ENCODE data around the gene B4GALNT4.
A peak's percentile ranks its signal among the peaks of the same experiment; 100 is the strongest.
"Not testable (repeated sequence)": the region's sequence is repeated elsewhere in the genome, so short reads cannot be mapped to it uniquely, and the experiment has no call there.

Gene B4GALNT4, protein sequence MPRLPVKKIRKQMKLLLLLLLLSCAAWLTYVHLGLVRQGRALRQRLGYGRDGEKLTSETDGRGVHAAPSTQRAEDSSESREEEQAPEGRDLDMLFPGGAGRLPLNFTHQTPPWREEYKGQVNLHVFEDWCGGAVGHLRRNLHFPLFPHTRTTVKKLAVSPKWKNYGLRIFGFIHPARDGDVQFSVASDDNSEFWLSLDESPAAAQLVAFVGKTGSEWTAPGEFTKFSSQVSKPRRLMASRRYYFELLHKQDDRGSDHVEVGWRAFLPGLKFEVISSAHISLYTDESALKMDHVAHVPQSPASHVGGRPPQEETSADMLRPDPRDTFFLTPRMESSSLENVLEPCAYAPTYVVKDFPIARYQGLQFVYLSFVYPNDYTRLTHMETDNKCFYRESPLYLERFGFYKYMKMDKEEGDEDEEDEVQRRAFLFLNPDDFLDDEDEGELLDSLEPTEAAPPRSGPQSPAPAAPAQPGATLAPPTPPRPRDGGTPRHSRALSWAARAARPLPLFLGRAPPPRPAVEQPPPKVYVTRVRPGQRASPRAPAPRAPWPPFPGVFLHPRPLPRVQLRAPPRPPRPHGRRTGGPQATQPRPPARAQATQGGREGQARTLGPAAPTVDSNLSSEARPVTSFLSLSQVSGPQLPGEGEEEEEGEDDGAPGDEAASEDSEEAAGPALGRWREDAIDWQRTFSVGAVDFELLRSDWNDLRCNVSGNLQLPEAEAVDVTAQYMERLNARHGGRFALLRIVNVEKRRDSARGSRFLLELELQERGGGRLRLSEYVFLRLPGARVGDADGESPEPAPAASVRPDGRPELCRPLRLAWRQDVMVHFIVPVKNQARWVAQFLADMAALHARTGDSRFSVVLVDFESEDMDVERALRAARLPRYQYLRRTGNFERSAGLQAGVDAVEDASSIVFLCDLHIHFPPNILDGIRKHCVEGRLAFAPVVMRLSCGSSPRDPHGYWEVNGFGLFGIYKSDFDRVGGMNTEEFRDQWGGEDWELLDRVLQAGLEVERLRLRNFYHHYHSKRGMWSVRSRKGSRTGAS

DNA sequence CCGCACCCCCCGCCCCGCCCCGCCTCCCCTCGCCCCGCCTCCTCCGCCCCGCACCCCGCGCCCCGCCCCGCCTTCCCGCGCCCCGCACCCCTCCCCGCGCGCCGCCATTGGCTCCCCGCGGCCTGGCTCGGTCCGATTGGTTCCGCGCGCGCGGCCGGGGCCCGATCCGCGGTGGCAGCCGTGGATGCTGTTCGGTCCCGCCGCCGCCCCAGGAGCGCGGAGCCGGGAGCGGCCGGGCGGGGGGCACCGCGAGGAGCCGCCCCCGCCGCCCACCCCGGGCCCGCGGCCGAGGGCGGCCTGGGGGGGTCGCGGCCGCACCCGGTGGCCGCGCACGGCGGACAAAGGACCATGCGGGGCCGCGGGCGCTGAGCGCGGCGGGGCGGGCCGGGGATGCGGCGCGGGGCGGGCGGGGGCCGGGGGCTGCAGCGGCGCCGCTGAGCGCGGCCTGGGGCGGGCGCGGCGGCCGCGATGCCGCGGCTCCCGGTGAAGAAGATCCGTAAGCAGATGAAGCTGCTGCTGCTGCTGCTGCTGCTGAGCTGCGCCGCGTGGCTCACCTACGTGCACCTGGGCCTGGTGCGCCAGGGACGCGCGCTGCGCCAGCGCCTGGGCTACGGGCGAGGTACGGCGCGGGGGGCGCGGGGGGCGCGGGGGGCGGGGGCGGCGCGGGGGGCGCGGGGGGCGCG is at the start of gene B4GALNT4:
Gene B4GALNT4 (plus strand): TSS at position 164 of the 683 bp plus-strand sequence. CDS start 305 bp downstream, at position 469.
- no peak for DNase-seq
- in situ Hi-C loops (cut with MboI; ENCODE audit: low pct_unique_long_range_greater_than_20kb, low sequenced_read_pairs), result no loop called here

DNA sequence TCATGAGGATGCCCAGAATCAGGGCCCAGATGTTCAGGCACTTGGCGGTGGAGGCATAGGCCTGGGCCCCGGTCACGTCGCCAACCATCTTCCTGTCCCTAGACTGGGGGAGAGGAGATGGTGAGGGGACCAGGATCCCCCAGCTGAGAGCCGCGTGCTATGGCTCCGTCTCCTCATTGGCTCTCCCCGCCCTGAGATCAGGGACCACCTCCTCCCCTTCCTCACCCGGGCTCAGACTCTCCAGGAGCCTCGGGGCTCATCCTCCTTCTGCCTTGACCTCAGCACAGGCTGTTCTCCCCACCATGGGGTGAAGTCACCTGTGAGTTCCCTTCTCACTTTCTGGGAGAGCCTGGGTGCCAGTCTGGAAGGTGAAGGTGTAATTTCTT is 49.4 kb upstream of the B4GALNT4 start:
- in situ Hi-C loops (cut with MboI; ENCODE audit: low pct_unique_long_range_greater_than_20kb, low sequenced_read_pairs); DNase-seq: not testable (repeated sequence)

DNA sequence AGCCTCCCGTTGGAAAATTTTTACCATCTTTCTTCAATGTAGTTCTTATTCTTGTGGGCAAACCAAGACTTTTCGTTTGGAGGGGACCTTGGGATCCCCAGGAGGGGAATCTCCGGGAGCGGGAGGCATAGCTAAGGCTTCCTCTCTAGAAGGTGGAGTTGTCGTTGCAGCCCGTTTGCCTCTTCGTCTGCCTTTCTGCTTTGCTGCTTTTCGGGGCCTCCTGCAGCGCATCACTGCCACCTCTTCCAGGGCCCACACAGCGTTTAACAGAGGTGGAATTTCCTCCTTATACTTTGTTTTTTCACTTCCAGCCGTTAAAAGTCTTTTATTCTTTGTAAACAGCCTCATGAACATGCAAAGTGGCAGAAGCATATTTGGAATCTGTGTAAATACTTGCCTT is 45.1 kb upstream of the B4GALNT4 start:
- DNase-seq, result no peak
- in situ Hi-C loops (cut with MboI; ENCODE audit: low pct_unique_long_range_greater_than_20kb, low sequenced_read_pairs), result no loop called here

DNA sequence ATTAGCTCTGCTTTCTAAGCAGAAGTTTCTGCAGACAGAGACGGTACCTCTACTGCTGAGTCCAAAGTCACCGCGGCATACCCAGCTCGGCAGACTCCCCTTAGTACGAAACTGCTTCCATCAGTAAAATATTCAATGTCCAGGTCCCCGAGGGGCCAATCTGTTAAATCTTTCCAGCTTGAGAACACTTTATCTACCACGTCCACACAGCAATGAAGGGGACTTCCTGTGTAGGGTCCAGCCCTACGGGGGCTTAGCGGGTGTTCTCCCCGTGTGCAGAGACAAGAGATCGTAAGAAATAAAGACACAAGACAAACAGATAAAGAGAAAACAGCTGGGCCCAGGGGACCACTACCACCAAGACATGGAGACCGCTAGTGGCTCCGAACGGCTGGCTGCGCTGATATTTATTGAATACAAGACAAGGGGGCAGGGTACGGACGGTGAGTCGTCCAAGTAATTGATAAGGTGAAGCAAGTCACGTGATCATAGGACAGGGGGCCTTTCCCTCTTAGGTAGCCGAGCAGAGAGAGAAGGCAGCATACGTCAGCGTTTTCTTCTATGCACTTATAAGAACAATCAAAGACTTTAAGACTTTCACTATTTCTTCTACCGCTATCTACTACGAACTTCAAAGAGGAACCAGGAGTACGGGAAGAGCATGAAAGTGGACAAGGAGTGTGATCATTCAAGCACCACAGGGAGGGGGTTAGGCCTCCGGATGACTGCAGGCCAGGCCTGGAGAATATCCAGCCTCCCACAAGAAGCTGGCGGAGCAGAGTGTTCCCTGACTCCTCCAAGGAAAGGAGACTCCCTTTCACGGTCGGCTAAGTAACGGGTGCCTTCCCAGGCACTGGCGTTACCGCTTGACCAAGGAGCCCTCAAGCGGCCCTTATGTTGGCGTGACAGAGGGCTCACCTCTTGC is 44.4 kb upstream of the B4GALNT4 start:
- DNase-seq; in situ Hi-C loops (cut with MboI; ENCODE audit: low pct_unique_long_range_greater_than_20kb, low sequenced_read_pairs): not testable (repeated sequence)

DNA sequence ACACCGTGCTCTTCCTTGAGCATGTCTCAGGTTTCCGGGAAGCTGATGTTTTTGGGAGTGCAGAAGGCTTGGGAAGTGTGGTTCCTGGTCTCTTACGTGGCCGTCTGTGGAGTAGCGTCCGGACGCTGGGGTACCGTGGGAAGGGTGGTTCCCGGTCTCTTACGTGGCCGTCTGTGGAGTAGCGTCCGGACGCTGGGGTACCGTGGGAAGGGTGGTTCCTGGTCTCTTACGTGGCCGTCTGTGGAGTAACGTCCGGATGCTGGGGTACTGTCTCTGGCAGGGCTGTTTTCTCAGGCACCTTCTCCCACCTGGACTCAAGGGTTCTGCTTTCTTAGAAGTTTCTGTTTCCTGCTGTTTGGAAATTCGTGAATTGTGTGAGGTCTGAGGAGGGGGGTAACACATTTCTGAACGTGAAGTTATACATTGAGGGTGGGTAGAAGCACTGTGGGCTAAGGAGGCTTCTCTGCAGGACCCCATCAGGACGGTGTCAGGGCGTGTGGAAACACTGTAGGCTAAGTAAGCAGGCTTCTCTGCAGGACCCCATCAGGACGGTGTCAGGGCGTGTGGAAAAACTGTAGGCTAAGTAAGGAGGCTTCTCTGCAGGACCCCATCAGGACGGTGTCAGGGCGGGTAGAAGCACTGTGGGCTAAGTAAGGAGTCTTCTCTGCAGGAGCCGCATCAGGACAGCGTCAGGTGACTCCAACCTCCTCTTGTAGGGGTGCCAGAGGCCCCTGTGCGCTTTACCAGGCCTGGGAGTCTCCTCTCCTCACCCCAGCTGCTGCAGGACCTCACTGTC is 43.3 kb upstream of the B4GALNT4 start:
- no peak for DNase-seq
- in situ Hi-C loops (cut with MboI; ENCODE audit: low pct_unique_long_range_greater_than_20kb, low sequenced_read_pairs), result no loop called here

DNA sequence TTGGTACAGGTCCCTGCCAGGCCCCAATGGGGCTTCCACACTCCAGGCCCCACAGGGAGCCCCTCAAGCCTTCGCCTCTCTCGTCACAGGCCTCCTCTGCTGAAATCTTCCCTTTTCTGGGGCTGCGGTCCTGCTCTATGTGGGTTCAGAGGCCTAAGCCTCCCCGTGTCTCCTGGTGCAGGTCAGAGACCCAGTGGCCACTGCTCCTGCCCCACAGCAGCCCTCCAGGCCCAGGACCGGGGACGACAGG is 42.8 kb upstream of the B4GALNT4 start:
- in situ Hi-C loops (cut with MboI; ENCODE audit: low pct_unique_long_range_greater_than_20kb, low sequenced_read_pairs), result no loop called here

DNA sequence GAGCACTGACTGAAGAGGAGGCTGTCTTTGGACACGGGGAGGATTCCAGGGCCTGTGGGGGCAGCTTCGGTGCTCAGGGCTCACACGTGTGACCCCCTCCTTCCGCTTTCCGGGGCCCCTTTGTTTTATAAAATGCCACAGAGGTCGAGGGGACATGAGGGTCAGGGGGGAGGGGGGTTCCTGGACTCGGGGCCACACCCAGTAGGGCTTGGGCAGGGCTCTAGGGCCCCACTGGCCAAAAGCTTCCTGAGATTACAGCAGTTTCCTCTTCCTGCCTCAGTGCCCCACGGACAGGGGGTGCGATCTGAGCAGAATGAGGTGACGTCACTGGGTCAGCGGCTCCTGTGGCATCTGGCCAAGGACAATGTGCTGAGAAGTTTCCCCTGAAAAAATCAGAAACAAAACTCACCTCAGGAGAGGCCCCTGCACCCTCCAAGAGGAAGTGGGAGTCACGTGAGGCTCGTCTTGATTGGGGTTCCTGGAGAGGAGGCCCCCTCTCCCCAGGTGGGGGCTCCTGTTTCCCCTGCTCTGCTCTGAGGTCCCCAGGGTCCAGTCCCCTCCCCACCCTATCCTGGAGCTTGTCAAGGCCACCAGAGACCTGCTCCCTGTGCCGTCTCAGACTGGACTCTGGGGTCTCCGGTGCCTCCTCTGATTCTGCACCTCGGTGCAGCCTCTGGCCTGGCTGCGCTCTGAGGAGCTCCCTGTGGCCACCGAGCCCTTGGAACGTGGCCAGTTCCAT is 42.3 kb upstream of the B4GALNT4 start:
- in situ Hi-C loops (cut with MboI; ENCODE audit: low pct_unique_long_range_greater_than_20kb, low sequenced_read_pairs), result no loop called here
- DNase-seq, result peak; percentile 88

More for the DNA sequence above, 42.8 kb upstream of the B4GALNT4 start:
- DNase-seq, result no peak

DNA sequence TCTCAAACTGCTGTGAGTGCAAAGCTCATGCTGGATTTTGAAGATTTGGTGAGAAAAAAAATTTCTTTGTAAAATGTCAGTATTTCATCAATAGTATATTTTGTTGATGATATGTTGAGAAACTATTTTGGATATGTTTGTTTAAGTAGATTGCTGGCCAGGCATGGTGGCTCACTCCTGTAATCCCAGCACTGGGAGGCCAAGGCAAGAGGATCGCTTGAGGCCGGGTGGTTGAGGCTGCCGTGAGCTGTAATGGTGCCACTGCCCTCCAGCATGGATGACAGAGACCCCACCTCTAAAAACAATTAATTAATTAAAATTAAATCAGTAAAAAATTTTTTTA is 41.7 kb upstream of the B4GALNT4 start:
- DNase-seq, result no peak
- in situ Hi-C loops (cut with MboI; ENCODE audit: low pct_unique_long_range_greater_than_20kb, low sequenced_read_pairs), result no loop called here

DNA sequence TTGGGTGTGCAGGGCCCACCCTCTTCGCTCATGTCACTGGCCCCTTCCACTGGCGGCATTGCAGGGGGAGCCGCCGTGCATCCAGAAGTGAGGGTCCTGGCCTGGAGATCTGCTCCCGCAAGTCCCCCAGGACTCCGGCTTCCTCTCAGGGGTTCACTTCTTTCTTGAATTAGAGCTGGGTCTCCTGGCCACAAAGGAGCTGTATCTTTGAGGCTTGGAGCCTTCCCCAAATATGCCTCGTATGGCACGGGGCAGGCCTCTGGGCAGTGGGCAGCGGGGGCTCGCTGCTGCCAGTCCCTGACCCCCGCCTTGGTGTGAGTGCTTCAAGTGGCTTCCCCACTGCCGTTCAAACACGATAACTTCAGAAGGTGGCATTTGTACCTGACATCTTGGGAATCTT is 41.3 kb upstream of the B4GALNT4 start:
- no peak for DNase-seq
- in situ Hi-C loops (cut with MboI; ENCODE audit: low pct_unique_long_range_greater_than_20kb, low sequenced_read_pairs), result no loop called here

DNA sequence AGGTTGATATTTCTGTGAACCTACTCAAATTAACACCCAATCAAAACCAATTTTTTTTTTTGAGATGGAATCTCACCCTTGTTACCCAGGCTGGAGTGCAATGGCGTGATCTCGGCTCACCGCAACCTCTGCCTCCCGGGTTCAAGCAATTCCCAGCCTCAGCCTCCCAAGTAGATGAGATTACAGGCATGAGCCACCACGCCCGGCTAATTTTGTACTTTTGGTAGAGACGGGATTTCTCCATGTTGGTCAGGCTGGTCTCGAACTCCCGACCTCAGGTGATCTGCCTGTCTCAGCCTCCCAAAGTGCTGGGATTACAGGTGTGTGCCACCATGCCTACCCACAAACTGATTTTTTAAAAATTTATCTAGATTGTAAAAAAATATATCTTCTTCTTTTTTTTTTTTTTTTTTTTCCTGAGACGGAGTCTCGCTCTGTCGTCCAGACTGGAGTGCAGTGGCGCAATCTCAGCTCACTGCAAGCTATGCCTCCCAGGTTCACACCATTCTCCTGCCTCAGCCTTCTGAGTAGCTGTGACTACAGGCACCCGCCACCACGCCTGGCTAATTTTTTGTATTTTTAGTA is 40.7 kb upstream of the B4GALNT4 start:
- in situ Hi-C loops (cut with MboI; ENCODE audit: low pct_unique_long_range_greater_than_20kb, low sequenced_read_pairs); DNase-seq: not testable (repeated sequence)

DNA sequence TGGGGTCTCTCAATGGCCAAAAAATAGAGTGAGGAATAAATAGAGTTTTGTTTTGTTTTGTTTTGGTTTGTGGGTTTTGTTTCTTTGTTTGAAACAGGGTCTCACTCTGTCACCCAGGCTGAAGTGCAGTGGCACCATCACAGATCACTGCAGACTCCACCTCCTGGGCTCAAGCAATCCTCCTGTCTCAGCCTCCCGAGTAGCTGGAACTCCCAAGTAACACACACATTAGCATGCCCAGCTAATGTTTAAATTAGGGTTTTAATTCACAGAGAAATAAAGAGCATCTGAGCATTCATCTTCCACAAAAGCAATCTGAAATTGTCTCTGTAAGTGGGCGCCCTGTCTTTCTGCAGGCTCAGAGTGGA is 39.4 kb upstream of the B4GALNT4 start:
- in situ Hi-C loops (cut with MboI; ENCODE audit: low pct_unique_long_range_greater_than_20kb, low sequenced_read_pairs), result no loop called here
- no peak for DNase-seq

DNA sequence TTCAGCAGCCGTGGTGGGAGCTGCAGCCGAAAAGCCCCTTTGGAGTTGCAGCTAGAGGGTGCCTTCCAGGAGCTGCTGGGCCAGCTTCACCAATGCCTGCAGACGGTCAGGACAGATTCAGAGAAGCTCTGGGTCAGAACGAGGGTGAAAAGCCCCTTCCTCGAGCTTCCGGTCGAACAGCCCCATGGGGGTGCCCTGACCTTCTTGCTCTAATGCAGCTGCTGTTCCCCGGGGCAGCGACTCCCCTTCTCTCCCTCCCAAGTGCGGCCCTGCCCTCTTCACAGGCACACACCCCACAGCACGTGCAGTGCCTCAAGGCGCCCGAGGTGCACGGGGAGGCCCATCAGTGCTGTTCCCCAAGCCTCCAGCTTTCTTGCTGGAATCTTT is 39.0 kb upstream of the B4GALNT4 start:
- in situ Hi-C loops (cut with MboI; ENCODE audit: low pct_unique_long_range_greater_than_20kb, low sequenced_read_pairs), result no loop called here
- no peak for DNase-seq

DNA sequence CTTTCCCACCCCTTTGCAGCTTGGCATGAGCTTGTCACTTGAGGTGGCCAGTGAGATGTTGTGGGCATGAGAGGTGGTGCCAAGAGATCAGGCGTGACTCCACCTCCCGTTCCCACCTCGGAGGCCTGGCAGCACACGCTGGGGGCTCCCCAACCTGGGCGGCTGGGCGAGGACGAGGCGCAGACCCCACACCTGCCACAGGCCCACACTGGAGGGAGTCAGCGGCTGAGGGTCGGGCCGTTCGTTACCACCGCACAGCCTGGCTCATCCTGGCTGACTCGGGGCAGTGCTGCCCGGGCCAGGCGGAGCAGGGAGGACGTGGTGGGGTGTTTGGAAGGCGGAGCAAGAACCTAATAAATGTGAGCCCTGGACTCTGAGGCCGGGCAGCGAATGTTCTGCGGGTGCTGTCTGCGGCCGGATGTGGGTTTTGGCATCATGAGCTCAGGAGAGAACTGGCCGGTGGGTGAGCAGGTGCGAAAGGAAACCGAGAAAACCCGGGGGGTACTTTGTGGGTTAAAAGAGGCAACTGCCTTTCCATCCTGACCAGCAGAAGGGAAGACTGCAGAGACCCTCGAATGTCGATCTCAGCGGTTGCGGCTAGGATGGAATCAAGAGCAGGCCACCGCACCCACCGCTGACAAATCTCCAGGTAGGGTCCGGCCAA is 38.5 kb upstream of the B4GALNT4 start:
- in situ Hi-C loops (cut with MboI; ENCODE audit: low pct_unique_long_range_greater_than_20kb, low sequenced_read_pairs), result no loop called here
- no peak for DNase-seq

DNA sequence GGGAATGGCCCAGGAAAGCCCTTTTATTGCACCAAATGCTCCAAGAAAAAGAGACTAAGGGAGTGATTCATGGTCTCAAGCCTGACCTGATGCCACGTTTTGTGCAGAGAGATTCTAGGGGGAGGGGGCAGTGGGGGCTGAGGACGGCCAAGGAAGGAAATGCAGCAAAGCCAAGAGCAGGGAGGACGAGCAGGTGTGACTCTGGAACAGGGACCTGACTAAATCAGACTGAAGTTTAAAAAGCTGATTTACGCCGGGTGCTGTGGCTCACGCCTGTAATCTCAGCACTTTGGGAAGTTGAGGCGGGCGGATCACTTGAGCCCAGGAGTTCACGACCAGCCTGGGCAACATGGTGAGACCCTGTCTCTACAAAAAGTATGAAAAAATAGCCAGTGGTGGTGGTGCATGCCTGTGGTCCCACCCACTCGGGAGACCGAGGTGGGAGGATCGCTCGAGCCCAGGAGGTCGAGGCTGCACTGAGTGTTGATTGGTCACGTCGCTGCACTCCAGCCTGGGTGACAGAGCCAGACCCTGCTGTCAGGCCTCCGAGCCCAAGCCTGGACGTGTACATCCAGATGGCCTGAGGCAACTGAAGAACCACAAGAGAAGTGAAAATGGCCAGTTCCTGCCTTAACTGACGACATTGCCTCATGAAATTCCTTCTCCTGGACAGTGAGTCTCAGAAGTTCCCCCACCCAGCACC is 37.8 kb upstream of the B4GALNT4 start:
- in situ Hi-C loops (cut with MboI; ENCODE audit: low pct_unique_long_range_greater_than_20kb, low sequenced_read_pairs), result no loop called here
- no peak for DNase-seq

DNA sequence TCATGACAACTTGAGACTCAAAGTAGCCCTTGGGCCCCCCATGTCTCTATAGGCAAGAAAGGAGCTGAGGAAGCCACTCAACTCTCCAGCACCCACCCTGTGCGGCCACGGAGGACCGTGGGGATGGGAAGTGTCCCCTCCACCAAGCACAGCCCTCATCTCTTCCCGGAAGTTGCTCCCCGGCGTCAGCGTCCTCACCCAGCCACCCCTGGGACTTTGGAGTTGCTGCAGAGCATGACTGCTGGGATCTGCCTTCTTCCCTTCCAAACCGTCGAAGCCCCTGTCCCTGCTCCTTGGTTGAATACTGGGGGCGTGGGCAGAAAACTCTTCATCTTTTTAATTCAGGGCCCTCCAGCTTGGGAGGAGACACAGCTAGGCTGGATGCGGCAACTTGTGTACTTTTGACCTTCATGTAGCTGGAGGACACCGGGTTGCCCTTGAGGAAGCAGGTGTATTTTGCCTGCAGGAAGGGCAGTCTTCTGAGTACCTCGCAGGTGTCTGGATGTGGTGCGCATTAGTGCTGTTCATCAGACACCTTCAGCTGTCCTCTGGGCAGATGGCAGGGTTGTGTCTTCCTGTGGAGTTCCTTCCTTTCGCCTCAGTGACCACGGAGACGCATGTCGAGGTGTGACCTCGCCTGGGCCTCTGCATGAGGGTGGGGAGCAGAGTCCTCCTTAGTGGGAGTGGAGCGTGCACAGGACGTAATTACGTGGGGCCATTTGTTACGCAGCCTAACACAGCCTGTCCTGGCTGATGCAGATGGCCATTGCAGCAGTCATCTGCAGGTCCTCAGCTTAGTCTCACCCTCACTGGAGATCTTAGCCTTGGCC is 36.4 kb upstream of the B4GALNT4 start:
- DNase-seq, result no peak

More for the DNA sequence above, 36.4 kb upstream of the B4GALNT4 start:
- in situ Hi-C loops (cut with MboI; ENCODE audit: low pct_unique_long_range_greater_than_20kb, low sequenced_read_pairs), result no loop called here

All from KBM-7 (cell line).